GM21526 (cell line): Measurements from ENCODE around the gene IRGC.
"Not testable (repeated sequence)": the region's sequence is repeated elsewhere in the genome, so short reads cannot be mapped to it uniquely, and the experiment has no call there.

Experiments used
- ATAC-seq: cut with Tn5 transposase; IDR thresholded peaks from one replicate; pipeline ENCODE4 v1.9.1; 2021; ENCODE audit warnings: moderate library complexity; ENCODE audit not compliant: unreplicated experiment, low FRiP score

The IRGC gene, protein sequence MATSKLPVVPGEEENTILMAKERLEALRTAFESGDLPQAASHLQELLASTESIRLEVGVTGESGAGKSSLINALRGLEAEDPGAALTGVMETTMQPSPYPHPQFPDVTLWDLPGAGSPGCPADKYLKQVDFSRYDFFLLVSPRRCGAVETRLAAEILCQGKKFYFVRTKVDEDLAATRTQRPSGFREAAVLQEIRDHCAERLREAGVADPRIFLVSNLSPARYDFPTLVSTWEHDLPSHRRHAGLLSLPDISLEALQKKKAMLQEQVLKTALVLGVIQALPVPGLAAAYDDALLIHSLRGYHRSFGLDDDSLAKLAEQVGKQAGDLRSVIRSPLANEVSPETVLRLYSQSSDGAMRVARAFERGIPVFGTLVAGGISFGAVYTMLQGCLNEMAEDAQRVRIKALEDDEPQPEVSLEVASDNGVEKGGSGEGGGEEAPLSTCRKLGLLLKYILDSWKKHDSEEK

DNA sequence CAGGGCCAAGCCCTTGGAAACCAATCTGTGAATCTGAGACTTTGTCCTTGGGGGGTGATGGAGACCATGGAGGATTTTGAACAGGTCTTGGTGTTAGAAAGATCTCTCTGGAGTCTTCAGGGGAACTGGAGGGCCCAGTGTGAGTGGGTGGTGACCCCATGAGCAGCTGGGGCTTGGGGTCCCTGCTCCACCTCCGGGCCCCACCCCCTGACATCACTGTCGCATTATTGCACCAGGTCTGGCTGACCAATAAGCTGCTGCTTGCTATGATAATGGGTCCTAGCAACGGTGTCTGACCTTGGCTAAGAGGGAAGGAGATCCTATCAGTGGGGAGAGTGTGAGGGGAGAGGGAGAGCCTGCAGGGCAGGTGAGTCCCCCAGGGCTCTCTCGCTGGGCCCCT, at the start of gene IRGC:
Gene IRGC (plus strand): TSS at position 301 of the 400 bp plus-strand sequence. CDS start 2,483 bp downstream, outside the sequence.
- ATAC-seq = no peak

DNA sequence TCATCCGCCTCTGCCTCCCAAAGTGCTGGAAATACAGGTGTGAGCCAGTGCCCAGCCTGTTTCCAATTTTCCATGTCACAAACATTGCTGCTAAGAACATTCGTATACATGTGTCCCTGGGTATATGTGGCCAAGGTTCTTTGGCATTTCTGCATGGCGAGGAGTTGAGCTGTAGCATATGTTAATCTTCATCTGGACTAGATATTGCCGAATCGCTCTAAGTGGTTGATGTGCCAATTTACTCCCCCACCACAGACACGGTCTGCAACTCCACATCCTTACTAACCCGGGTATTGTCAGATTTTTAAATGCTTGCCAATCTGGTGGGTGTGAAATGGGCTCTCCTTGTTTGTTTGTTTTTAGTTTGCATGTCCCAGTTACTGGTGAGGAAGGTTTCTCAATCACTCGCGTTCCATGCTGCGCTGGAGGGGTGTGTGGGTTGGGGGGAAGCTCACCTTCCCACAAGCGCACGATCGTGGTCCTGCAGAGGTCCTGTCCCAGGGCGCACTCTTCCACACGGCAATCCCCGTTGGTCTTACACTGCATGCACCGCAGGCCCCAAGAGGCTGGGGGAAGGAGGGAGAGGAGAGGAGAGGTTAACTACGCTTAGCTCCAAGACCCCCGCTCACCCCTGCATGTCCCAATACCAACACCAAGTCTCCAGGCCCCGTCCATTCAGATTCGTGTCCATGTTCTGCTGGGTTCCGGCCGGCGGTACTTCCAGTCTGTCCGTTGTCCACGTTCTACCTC, 48.6 kb upstream of the IRGC start:
- ATAC-seq = no peak

DNA sequence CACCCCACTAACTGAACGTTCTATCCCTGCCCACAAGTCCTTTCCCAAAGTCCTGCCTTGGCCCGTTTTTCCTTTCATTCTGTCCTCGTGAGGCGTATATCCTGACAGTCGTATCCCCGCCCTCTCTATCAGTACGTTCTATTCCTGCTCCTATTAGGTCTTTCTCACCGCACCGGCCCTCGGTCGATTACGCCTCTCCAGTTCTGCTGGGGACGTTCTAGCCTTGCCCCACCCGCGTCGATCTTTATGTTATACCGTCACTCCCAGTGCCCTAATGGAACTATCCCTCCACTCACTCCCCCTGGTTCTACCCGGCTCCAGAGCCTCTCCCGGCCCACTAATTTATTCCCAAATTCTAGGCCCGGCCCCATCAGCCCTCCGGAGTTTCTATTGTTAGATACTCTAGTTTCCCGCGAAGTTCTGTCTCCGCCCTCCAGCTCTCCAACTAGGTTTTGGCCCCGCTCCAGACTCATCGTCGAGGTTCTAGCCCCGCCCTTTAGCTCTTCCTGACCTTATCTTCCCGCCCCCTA, 47.9 kb upstream of the IRGC start:
- no peak for ATAC-seq

DNA sequence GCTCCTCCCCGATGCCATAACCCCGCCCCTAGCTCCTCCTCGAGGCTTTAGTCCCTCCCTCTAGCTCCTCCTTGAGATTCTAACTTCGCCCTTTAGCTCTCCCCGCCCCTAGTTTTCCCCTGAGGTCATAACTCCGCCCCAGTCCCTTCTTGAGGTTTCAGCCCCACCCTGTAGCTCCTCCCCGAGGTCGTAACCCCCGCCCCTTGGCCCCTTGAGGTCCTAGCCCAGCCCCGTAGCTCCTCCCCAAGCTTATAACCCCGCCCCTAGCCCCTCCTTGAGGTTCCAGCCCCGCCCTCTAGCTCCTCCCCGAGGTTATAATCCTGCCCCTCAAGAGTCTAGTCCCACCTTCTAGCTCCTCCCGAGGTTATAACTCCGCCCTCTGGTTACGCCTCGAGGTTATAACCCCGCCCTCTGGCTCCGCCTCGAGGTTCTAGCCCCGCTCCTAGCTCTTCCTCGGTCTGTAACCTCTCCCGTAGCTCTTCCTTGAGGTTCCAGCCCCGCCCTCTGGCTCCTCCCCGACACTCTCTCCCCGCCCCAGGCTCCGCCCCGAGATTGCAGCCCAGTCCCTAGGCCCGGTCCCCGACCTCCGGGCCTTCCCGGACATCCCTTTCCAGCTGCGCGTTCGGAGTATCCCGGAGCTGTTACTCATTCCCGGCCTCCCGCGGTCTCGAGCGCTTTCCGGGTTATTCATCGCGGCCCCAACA, 47.3 kb upstream of the IRGC start:
- peak; percentile 79 for ATAC-seq

DNA sequence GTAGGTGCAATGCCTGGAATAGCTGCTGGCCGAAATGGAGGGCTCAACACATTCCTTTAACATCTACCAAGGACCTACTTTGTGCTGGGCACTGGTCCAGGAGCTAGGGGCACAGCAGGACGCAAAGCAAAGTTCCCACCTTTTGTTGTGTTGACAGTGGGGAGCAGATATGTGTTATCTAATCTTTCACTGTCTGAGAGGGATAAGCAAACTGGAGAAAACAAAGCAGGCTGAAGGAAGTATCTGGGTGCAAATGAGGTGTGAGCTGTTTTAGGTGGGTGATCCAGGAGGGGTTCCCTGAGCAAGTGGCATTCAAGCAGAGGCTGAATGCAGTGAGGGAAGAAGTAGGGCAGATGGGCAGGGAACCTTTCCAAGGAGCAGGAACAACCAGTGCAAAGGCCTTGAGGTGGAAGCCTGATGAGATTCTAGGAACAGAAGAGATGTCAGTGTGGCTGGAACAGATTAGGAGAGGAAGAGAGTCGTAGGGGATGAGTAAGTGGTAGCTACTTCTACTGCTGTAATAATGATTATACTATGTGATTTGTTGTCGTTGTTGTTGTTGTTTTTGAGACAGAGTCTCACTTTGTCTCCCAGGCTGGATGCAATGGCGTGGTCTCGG, 43.7 kb upstream of the IRGC start:
- ATAC-seq = no peak

DNA sequence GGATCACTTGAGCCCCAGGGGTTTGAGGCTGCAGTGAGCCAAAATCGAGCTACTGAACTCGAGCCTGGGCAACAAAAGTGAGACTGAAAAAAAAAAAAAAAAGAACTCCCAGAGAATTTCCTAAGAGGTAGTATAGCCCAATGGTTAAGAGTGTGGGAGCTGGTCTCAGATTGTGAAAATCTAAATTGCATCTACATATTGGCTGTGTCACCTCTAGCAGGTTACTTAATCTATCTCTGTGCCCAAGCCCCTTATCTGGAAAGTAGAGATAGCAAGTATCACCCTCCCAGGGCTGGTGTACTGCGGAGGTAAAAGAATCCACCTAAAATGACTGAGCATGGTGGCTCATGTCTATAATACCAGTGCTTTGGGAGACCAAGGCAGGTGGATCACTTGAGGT, 42.2 kb upstream of the IRGC start:
- ATAC-seq = no peak

DNA sequence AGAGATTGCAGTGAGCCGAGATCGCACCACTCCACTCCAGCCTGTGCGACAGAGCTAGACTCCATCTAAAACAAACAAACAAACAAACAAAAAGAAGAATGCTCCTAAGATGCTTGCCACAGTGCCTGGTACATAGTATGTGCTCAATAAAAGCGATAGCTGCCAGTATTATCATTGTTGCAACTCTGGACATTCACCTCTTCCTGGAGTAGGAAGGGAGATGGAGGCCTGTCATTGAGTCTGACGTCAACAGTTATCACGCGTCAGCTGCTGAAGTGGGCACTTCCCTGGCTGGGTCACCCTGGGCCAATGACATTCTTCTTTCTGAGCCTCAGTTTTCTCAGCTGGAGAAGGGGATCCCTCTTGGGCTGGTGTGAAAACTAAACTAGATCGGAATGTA, 41.7 kb upstream of the IRGC start:
- no peak for ATAC-seq

DNA sequence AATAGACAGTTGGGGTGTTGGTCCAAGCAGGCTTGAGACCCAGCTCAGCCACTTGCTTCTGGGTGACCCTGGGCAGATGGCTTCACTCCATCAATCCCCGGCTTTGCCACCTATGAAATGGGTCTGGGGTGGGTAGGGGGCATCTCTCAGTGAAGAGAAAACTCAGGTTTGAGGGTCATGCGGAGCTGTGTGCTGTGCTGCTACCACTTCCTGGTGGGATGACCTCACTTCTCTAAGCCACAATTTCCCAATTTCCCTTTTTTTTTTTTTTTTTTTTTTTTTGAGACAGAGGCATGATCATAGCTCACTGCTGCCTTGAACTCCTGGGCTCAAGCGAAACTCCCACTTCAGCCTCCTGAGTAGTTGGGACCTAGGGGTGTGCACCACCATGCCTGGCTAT, 41.3 kb upstream of the IRGC start:
- no peak for ATAC-seq

DNA sequence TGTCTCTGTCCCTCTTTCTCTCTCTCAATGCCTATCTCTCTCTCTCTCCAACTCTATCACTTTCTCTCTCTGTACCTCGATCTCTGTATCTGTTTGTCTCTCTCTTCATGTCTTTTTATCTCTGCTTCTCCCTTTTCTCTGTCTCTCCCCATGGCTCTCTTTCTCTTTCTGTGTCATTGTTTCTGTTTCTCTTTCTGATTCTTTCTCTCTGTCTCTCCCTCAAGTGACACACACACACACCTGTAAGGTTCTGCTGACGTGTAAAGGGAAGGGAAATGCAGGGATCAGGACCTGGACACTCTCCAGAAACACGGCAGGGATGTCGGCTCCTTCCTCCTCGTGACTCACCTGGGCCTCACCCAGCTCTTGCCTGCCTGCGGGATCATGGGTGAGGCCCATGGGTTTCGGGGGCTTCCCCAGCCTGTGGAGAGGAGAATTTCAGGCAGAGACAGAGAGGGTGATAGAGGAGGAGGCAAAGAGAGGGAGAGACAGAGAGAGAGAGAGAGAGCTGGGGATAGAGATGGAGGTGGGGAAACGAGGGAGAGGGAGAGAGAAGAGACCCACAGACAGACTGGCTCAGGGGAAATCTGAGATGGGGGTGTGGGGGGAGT, 40.5 kb upstream of the IRGC start:
- ATAC-seq = no peak

DNA sequence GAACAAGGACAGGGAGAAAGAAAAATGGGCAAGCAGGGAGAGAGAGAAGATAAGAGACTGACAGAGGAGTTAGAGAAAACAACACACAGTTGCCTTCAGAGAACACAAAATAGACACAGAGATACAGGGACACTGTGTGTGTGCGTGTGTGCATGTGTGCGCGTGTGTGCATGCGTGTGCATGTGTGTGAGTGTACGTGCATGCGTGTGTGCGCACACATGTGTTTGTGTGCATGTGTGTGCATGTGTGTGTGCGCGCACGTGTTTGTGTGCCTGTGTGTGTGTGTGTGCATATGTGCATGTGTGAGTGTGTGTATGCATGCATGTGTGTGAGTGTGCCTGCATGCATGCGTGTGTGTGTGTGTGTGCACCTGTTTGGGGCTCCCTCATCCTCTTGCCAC, 40.0 kb upstream of the IRGC start:
- ATAC-seq = no peak

DNA sequence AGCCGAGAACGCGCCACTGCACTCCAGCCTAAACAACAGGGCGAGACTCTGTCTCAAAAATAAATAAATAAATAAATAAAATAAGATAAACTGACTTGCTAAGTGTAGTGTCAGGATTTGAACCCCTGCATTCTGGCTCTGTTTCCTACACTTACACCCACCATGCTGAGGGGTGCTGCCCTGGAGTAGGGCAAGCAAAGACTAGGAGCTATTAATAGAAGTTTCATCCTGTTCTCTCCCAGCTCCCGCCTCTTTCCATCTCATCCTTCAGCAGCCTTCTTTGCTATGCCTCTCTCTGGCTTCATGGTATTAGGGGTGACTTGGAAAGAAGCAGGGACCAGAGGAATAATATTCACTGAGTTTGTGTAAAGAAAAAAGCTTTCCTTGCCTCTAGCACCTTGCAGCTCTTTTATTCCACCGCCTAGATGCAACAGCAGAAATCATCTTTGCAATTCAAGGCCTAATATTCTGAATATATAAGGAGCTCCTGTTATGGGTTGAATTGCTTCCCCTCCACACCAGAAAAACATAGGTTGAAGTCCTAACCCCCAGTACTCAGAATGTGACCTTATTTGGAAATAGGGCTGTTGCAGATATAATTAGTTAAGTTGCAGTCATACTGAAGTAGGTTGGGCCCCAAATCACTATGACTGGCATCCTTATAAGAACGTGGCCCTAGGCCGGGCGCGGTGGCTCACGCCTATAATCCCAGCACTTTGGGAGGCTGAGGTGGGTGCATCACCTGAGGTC, 37.2 kb upstream of the IRGC start:
- ATAC-seq = no peak

DNA sequence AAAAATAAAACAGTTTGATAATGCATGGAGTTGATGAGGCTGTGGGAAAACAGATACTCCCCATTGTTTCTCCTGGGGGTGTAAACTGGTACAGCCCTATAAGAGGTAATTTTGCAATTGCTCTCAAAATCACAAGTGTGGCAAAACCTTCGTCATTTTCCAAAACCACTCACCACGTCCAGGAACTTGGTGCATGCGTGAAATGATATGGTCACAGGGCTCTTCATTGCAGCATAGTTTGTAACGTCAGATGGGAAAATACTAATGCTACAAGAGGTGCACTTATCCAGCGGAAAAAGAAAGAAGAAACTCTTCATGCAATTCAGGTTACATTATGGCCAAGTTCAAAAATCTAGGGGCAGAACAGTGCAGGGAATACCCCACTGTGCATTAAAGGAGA, 34.1 kb upstream of the IRGC start:
- no peak for ATAC-seq

DNA sequence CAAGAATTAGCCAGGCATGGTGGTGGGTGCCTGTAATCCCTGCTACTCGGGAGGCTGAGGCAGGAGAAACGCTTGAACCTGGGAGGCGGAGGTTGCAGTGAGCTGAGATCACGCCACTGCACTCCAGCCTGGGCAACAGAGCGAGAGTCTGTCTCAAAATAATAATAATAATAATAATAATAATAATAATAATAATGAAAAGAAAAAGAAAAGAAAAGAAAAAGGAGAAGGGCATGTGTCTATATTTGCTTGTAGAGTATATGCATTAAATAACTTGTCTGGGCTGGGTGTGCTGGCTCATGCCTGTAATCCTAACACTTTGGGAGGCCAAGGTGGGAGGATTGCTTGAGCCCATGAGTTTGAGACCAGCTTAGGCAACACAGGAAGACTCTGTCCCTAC, 33.6 kb upstream of the IRGC start:
- ATAC-seq = not testable (repeated sequence)

DNA sequence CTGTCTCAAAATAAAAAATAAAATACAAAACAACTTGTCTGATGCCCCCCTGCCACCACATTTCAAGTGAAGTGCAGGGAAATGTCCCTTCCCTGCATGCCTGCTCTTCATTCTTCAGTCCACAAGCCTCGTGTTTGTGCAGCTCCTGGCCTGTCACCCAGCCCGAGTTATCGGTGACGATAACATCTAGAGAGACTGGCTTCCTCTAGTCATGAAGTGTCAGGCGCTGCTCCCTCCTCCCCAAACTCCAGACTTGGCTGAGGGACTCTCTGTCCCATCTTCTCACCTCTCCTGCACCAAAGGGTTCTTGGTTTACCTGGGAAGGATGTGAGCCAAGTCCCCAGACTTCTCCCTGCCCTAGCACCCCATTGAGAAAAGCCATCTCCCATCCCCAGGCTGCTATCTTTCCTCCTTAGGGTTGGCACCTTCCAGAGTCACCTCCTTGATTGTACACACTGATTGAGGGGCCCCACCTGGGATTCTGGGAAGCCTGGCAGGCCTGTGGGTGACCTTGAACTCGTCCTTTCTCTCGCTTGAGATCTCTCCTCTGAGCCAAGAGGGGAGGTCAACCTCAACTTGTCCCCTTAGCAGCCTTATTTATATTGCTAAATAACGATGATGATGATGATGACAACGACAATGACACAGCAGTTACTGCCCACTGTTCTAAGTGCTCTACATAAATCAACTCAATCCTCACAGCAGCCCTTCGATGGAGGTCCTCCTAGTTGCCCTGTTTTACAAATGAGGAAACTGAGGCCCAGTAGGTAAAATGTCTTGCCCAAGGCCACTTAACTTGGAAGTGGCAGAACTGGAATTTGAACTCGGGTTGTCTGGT, 32.8 kb upstream of the IRGC start:
- no peak for ATAC-seq

DNA sequence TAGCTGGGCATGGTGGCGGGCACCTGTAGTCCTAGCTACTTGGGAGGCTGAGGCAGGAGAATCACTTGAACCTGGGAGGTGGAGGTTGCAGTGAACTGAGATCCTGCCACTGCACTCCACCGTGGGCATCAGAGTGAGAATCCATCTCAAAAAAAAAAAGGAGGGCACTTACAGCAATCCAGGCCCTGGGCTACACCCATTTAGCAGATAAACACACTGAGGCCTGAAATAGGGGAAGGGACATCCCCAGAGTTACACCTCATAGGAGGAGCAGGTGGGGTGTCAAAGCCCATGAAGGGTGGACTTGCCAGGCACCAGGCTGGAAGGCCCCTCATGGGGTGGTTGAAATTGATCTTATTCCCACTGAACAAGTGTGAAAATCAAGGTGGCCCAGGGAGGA, 32.0 kb upstream of the IRGC start:
- no peak for ATAC-seq

DNA sequence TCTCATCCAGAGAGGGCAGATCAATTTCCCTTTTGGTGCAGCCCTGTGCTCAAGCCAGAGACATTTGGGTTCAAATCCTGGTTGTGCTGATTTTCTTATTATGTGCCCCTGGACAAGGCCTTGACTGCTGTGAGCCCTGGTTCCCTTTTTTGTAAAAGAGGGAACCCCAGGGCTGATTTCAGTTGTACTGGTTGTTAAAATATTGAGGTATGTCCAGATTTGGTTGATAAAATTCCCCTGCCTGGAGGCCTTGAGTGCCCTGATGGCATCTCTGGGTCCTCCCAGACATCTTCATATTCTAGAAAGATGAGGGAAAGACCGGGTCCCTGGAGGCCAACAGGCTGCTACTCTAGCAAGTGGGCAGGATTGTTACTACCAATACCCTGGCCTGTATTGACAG, 31.6 kb upstream of the IRGC start:
- no peak for ATAC-seq

DNA sequence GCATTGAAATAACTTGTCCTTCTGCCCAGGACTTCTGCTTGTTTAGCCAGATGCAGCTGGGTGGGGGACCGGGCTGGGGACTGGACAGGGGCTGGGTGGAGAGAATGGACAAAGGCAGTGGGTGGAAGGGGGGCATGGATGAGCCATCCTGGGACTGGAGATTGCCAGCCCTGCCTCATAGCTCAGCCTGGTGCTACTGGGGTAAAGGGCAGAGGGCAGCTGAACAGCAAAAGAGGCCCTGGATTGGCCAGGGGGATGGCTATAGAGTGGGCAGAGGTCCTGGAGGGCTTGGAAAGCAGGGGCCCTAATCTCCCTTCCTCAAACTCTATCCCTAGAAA, 28.2 kb upstream of the IRGC start:
- ATAC-seq = no peak

DNA sequence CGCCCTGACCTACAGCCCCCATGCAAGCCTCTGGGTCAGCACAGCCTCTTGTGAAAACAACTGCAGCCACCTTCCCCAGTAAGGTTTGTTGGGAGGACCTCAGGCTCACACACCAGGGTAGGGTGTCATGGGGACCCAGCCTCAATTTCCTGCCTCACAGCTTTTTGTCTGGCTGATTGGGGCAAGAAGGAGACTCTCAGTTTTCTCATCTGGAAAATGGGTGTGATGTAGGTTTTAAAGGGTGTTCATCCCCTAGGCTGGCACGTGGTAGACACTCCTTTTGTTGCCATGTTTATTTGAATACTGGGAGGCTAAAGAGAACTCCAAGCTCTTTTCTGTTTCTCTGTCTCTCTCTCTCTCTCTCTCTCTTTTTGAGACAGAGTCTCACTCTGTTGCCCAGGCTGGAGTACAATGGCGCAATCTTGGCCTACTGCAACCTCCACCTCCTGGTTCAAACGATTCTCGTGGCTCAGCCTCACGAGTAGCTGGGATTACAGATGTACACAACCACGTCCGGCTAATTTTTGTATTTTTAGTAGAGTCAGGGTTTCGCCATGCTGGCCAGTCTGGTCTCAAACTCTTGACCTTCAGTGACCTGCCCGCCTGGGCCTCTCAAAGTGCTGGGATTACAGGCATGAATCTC, 27.7 kb upstream of the IRGC start:
- no peak for ATAC-seq
